K562 (cell line): ENCODE measurements around the gene ZC3H6. TPM values are rescaled to one million over a fixed set of nuclear protein-coding genes. Genes with fewer than 3 reads are reported as not detected.

Experiments used
- BRF1 ChIP-seq: IDR thresholded peaks from 3 replicates; pipeline ENCODE4 v1.6.1; 2011; ENCODE audit warnings: borderline replicate concordance, mild to moderate bottlenecking; ENCODE audit not compliant: insufficient read length; ENCODE audit errors: extremely low read depth
- C11orf30 ChIP-seq: fragments of 450-650 bp; IDR thresholded peaks from 2 replicates; pipeline ENCODE4 v1.6.1; 2016; ENCODE audit warnings: low read depth, mild to moderate bottlenecking
- CCNT2 ChIP-seq: IDR thresholded peaks from 2 replicates; pipeline ENCODE4 v1.6.1; 2011; ENCODE audit warnings: borderline replicate concordance, low read depth, mild to moderate bottlenecking, moderate library complexity, mixed read lengths, low read length; ENCODE audit not compliant: insufficient read length; ENCODE audit errors: extremely low read depth
- CHCHD3 ChIP-seq: fragments of 250-450 bp; sonication (Bioruptor Pico); IDR thresholded peaks from 2 replicates; pipeline ENCODE4 v2.1.2; 2022; ENCODE audit warnings: mild to moderate bottlenecking
- CREB3 ChIP-seq: fragments of 450-650 bp; conservative IDR thresholded peaks from 2 replicates; pipeline ENCODE4 v1.6.1; 2016; ENCODE audit warnings: missing genetic modification characterization, low read depth, mild to moderate bottlenecking, missing compliant biosample characterization, moderate library complexity
- ETV6 ChIP-seq, 3 experiments: fragments of 150-350 bp in 1 of 3; sonication (generic) in 1 of 3; formaldehyde crosslinking in 1 of 3; IDR thresholded peaks; 2 replicates each; pipeline versions ENCODE4 v1.6.1 to v1.8.0; 2014 to 2022; ENCODE audit warnings: borderline replicate concordance in 2 of 3, low read depth in 2 of 3, antibody characterized with exemption in 1 of 3, low read length in 1 of 3, mild to moderate bottlenecking in 1 of 3, missing genetic modification reagents in 1 of 3
- HCFC1 ChIP-seq: IDR thresholded peaks from 2 replicates; pipeline ENCODE4 v1.6.1; 2012; ENCODE audit warnings: low read depth, low read length, improper control_type of control experiment
- HDAC6 ChIP-seq: IDR thresholded peaks from 2 replicates; pipeline ENCODE4 v1.6.1; 2012; ENCODE audit warnings: low read depth, mild to moderate bottlenecking, control low read depth, inconsistent platforms, low read length, moderate library complexity
- HDGF ChIP-seq: fragments of 450-650 bp; IDR thresholded peaks from 2 replicates; pipeline ENCODE4 v1.6.1; 2016
- HOMEZ ChIP-seq: fragments of 250-450 bp; sonication (Bioruptor Pico); IDR thresholded peaks from 2 replicates; pipeline ENCODE4 v1.4.0; 2020; ENCODE audit warnings: mild to moderate bottlenecking, moderate library complexity
- KLF10 ChIP-seq: fragments of 250-450 bp; sonication (Bioruptor Pico); IDR thresholded peaks from 2 replicates; pipeline ENCODE4 v1.6.1; 2021; ENCODE audit warnings: matching md5 sums
- KLF6 ChIP-seq: fragments of 250-450 bp; sonication (Bioruptor Pico); IDR thresholded peaks from 2 replicates; pipeline ENCODE4 v1.4.0; 2020; ENCODE audit warnings: mild to moderate bottlenecking, moderate library complexity, borderline replicate concordance
- LCOR ChIP-seq: sonication (generic); formaldehyde crosslinking; IDR thresholded peaks from 2 replicates; pipeline ENCODE4 v1.8.0; 2022; ENCODE audit warnings: mild to moderate bottlenecking, missing genetic modification reagents
- MEF2A ChIP-seq: IDR thresholded peaks from 2 replicates; pipeline ENCODE4 v1.6.1; 2011; ENCODE audit warnings: low read depth, mild to moderate bottlenecking, low read length, moderate library complexity; ENCODE audit not compliant: control insufficient read depth
- NELFE ChIP-seq: IDR thresholded peaks from 2 replicates; pipeline ENCODE4 v1.6.1; 2011; ENCODE audit warnings: mild to moderate bottlenecking; ENCODE audit not compliant: insufficient read depth, insufficient read length
- POLR2H ChIP-seq: IDR thresholded peaks from 2 replicates; pipeline ENCODE4 v1.6.1; 2016; ENCODE audit warnings: missing genetic modification characterization, low read depth, mild to moderate bottlenecking, control low read depth, missing compliant biosample characterization, moderate library complexity
- THRAP3 ChIP-seq: fragments of 450-650 bp; IDR thresholded peaks from 2 replicates; pipeline ENCODE4 v1.6.1; 2016; ENCODE audit warnings: mild to moderate bottlenecking, inconsistent platforms, borderline replicate concordance
- U2AF2 ChIP-seq: fragments of 200-400 bp; formaldehyde crosslinking; optimal IDR thresholded peaks from 2 replicates; pipeline ENCODE3; 2017; ENCODE audit warnings: low read depth, mild to moderate bottlenecking, low read length
- YBX1 ChIP-seq: fragments of 450-650 bp; IDR thresholded peaks from 2 replicates; pipeline ENCODE4 v1.7.1; 2016; ENCODE audit warnings: mild to moderate bottlenecking
- ZNF76 ChIP-seq: fragments of 250-450 bp; sonication (Bioruptor Pico); IDR thresholded peaks from 2 replicates; pipeline ENCODE4 v1.4.0; 2020; ENCODE audit warnings: mild to moderate bottlenecking, moderate library complexity, borderline replicate concordance
- polyA plus RNA-seq, 8 experiments: library from polyadenylated mRNA; depleted of rRNA in 4 of 8; stranded (reverse) in 5 of 8; unstranded in 3 of 8; fragments of >200 nt; fragmentation: Nextera tagmentation in 2 of 8; fragmentation: Illumina TruSeq in 1 of 8; extraction: Ambion mirVana in 2 of 8; extraction: Trizol in 1 of 8; gene quantifications; 2 replicates each; pipeline versions ENCODE4 v1.2.1 to v1.2.3, GENCODE V29; 2011 to 2014; ENCODE audit warnings: inconsistent platforms in 1 of 8, missing spikeins in 1 of 8
- total RNA-seq, 7 experiments: library from RNA; depleted of rRNA in 6 of 7; stranded (reverse); fragments of >200 nt in 6 of 7; fragmentation: Illumina TruSeq in 2 of 7; extraction: Trizol in 2 of 7; gene quantifications; 2 replicates each; pipeline versions ENCODE4 v1.2.1 to v1.2.3, GENCODE V29; 2011 to 2021; ENCODE audit warnings: low replicate concordance in 1 of 7

The ZC3H6 gene
- total and polyA plus RNA-seq, 9 of the 15 experiments (the other 6 are each of a cell fraction or from before 2014, with no cell fraction given) = 0.45 to 1.9 (median 1.5) TPM

GRCh38 chr2:112272669-112273068 is 2.7 kb upstream of the ZC3H6 start (continued):
- TF ChIP-seq CREB3 (tag) (no peak), THRAP3 (no peak), YBX1 (no peak), HOMEZ (CRISPR knock-in tag) (no peak), HDGF (no peak), KLF10 (CRISPR knock-in tag) (no peak), CHCHD3 (CRISPR knock-in tag) (no peak), NELFE (no peak), HCFC1 (no peak), MEF2A (no peak), CCNT2 (peak; percentile 20), ZNF76 (CRISPR knock-in tag) (no peak), U2AF2 (no peak), LCOR (CRISPR knock-in tag) (no peak), KLF6 (CRISPR knock-in tag) (no peak), POLR2H (0 out of 2 replicates have a peak, but pooled peaks have one; percentile 10), HDAC6 (no peak), BRF1 (no peak), ETV6 (IDR thresholded peaks at IDR 0.05; ENCODE audit: borderline replicate concordance in 1 of 2, low read depth in 2 of 2, low read length in 1 of 2) (no peak), ETV6 (CRISPR knock-in tag; IDR thresholded peaks at IDR 0.05; ENCODE audit: borderline replicate concordance) (no peak), C11orf30 (peak; percentile 78)
